HG03460 (cell line): ENCODE data around the gene TECTA.
"Not testable (repeated sequence)": the region's sequence is repeated elsewhere in the genome, so short reads cannot be mapped to it uniquely, and the experiment has no call there.

Source experiments
- ATAC-seq: cut with Tn5 transposase; IDR thresholded peaks from one replicate; pipeline ENCODE4 v1.9.1; 2021; ENCODE audit not compliant: unreplicated experiment

Gene TECTA

DNA sequence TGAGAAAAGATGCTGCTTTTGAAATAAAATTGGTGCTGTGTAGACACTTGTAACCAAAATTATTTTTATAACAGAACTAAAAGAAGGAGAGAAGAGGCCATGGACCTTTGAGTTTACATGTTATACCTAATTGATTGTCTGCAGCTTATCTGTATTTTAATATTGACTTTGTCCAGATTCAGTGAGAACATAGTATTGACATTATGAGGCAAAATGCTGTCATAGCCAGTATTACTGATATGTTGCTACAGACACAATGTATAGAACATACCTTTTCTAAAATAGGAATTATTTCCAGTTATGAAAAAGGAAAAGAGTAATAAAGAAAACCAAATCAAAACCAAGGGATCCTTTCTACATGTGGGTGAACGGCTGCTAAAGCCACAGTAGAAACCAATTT lies 11.5 kb upstream of the TECTA start:
- no peak for ATAC-seq

DNA sequence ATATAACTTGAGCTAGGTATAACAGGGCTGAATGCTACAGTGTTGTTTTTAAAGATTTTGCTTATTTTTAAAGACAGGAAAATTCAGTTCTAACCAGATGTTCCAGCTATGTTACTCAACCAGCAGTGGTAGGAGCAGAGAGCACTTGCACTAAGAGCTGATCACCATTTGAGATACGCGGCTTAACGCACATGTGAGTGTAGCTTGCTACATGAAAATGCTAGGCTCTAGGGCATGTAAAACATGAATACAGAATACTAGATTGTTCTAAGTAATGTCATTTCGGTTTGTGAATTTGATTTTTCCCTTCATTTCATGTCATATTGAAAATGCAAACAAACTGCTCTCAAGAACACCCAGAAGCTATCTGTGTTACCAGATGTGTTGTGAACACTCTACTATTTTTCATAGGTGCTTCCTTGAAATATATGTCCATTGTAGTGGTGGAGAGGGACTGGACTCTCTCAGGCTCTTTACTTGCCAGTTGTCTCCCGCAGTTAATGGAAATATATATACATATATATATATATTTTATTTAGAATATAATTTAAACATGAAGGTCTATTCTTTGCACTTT lies 10.8 kb upstream of the TECTA start:
- no peak for ATAC-seq

DNA sequence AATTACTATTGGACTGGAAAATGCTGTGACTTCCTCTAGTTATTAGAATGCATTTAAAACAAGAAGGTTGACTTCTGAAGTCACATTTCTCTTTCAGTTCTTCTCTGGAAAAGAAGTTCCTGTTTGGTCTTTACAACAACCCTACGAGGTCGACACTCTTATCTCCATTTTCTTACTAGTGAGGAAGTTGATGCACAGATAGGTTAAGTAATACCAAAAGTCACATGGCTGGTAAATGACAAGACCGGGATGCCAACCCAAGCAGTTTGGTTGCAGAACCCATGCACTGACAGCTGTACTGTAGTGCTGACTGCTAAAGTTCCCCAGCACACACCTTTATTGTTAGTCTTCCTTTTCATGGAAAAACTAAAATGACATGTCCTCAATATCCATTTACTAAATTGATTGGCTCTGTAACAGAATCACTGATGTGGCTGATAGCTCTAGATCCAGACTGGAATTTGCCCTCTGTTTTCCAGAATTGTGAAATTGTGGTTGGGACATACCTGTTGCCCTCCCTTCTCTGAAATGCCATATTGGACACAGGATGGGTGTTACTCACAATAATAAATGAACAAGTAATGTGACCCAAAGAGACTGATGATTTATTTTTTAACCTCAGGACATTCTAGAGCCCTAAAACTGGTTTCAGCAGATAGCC lies 9.4 kb upstream of the TECTA start:
- no peak for ATAC-seq

DNA sequence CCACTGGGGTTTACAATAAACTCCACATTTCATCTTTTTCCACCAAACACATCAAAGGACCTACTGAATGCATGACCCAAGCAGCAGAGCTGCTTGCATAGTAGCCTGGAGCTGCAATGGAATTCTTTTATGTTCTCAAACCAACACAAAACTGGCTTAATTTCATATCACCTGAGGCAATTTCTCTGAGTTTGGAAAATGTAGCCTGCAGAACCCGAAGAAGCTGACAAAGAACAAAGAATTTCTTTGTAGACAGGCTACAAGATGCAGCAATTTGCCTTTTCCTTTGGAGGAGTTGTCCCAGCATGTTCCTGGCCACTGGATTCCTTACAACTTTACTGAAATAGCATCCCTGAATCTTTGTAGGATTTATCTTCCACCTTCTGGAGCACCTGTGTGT lies 5.5 kb upstream of the TECTA start:
- no peak for ATAC-seq

DNA sequence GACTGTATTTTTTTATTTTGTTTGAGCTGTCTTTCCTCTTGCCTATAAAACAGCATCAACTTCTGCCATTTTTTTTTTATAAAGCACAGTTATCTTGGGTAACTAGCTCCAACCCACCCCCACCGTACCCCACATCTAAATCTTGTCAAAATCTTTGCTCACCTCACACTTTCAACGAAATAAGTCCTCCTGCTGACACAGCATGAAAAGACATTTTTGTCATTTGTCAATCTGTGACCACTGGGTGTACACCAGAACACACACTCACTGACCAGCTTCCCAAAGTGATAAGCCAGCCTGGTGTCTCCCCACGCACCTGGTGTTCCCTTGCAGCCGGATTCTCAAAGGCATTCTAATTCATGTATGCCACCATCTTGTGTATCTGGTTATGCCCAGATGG lies 1.7 kb upstream of the TECTA start:
- ATAC-seq = no peak

DNA sequence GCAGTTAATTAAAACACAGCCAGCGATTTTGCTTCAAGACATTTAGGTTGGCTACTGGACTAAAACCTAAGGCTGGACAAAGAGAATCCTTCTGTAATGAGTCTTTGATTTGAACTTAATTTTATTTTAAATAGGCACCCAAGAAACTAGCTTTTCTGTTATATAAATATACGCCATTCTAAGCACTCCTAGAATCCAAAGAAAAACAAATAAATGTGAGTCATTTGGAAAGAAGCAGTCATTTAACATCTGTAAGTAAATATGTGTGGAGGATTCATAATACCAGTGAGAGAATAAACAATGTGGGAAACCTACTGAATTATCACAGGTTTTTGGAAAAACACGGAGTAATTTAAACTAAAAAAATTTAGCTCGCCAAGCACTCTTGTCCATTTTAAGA lies 1.2 kb upstream of the TECTA start:
- ATAC-seq = no peak

DNA sequence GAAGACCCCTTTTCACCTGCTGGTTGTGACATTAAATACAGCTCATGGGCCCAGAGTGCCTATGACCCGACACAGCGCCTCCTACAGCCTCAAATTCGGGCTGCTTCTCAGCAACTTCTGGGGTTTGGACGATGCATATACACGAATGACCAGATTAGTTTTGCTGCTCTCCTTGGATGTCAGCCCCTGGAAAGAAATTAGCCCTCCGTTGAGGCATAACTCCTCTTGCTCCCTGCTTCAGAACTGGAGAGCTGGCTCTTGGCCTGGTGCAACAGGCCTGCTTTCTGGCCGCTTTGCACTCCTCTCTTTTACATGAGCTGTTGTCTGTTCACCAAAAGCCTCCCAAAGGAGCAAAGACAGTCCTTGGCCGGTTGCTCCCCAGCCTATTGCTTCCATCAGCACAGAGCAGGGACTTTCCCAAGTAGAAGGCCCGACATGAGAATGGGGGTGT lies 3.3 kb downstream of the TECTA start:
- ATAC-seq = no peak

DNA sequence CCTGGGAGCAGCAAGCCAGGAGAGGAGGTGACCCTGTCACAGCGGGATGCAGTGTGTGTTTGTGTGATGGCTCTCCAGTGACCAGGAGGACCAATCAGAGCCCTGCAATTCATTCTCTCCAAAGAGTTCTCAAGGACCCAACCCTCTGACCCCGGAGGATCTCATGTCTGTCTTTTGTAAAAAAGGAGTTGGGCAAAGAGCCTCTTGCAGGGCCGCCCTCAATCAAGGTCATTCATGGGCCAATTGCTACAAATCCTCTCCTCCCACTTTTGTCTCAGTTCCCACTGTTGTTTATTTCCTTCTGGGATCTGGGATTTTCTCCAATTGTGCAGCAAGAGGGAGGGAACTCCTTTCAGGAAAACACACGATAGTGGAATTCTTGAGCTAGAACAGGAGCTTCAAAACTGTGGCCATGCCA lies 4.0 kb downstream of the TECTA start:
- no peak for ATAC-seq

DNA sequence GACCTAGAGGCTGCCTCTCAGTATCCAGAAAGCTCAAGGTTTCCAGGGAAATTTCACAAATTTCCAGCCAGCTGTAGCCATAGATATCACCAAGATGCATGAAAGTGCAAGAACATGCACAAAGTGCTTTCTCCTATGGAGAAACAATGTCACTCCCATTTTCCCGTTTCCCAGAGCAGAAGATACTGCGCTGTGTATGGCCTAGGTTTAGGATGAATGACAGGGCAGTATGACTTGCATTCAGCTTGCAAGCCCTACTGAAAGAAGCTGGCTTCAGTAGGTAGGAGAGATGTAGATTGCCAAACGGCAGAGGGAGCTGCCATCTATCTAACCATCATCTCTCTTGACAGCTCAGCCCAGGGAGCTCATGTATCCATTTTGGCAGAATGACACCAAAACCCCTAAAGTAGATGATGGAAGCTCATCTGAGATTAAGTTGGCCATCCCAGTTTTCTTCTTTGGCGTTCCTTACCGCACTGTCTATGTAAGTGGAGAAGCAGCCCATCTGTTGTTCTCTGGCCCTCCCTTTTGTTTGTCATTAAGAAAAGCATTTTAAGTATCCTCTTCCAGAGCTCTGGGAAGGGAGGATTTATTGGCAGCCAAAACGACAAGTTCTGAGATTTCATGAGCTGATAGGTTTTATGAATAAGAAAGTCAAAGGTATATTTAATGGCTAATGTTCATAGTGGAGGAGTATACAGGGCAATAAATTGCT lies 4.6 kb downstream of the TECTA start:
- ATAC-seq = no peak

DNA sequence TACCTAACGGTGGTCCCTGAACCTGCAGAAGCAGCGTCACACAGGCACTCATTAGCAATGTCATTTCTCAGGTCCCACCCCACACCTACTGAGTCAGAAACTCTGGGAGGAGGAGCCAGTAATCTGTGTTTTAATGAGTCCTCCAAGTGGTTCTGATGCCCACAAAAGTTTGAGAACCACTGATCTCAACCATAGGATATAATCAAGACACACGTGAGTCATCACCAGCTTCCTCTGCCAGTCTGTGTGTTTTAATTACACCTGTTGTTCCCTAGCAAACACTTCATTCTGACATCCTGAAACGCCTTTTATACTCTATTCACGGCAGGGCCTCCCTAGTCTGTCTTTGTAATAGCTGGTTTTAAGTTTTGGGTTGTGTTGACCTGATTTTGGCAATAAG lies 5.8 kb downstream of the TECTA start:
- no peak for ATAC-seq

DNA sequence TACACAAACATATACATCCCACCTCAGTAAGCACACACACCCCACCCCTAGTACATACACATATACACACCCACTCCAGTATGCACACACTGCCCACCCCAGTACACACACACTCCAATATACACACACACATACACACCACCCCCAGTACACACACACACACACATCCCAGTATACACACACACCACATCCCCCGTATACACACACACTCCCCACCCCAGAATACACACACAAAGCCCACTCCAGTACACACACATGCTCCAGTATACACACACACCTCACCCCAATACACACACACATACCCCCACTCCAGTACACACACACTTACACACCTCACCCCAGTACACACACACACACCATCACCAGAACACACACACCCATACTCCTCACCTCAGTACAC lies 7.4 kb downstream of the TECTA start:
- ATAC-seq = no peak

DNA sequence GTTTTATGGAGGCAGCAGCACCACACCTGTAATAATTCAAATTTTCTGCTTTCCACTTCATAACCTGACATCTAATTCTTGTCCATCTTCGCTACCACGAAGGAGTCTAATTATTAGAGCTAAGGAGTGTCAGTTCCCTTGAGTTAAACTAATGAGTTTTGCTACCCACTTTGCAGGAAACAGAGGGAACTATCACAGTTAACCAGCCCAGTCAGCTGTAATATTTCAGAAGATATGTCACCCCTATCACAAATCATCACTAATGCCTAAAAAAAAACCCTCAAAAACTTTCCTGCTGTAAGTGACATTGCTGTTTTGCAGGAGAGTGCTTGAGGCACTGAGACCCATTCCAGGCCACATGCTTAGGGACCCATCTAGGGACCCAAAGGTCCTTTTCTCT lies 8.4 kb downstream of the TECTA start:
- ATAC-seq = no peak

DNA sequence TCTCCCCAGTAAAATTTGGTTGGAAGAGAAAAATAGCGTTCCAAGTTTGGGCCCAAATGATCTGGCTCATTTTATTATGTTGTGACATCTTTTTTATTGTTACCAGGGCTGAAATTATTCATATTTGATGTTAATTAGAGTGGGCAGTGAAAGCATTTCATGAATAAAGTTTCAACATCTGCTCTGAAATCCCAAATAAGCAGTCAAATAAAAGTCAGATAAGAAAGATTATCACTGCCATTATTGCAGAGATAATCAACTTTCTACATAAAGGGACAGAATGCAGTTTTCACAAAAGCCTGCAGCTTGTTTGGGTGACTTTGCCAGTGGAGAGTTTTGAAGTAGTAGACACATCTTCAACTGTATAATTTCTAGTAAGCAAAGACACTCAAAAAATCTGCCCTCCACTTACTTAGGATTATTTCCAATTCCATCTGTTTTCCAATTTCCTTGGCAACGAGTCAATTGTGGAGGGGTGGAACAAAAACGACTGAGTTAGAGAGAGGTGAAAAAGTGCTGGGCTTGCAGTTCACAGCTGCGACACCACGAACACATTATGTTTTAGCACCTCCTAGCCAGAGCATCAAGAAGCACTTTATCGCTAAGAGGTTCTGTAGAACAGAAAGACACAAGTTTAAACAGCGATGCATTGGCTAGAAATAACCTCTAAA lies 9.0 kb downstream of the TECTA start:
- no peak for ATAC-seq

DNA sequence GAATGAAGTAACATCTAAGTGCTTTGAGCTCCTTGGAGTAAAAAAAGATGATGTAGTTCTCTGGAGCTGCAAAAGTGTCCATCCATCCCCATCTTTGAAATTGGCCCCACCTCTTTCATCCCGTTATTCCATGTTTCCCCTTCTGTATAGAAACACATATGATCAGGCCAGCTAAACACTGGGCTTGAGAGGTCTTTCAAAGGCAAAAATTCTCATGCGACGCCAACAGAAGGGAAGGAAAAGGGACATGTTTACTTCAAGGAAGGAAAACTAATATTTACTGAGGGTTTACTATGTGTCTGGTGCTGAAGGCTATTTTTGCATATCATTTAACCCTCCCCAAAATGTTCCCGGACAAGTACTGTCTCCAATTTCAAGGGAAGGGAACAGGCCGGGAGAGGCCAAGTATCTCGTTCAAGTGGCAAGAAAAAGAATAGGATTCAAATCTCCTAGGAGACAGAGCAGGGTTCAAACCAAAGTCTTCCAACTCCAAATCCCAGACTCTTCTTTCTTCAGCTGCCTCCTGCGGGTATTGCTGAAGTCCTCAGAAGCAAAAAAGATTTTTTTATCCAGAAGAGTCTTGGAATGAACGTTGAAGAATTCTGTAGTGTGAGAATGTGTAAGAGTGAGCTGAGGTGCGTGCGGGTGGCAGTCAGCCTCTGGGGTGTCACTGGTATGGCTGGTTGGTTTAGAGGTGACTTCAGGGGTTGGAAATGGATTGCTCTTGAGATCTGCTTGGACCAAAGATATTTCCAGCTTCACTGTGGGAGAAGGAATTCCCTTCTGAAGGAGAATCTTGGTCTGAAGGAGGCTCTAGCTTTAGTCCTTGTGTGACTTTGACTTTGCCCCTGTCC lies 10.1 kb downstream of the TECTA start:
- no peak for ATAC-seq

DNA sequence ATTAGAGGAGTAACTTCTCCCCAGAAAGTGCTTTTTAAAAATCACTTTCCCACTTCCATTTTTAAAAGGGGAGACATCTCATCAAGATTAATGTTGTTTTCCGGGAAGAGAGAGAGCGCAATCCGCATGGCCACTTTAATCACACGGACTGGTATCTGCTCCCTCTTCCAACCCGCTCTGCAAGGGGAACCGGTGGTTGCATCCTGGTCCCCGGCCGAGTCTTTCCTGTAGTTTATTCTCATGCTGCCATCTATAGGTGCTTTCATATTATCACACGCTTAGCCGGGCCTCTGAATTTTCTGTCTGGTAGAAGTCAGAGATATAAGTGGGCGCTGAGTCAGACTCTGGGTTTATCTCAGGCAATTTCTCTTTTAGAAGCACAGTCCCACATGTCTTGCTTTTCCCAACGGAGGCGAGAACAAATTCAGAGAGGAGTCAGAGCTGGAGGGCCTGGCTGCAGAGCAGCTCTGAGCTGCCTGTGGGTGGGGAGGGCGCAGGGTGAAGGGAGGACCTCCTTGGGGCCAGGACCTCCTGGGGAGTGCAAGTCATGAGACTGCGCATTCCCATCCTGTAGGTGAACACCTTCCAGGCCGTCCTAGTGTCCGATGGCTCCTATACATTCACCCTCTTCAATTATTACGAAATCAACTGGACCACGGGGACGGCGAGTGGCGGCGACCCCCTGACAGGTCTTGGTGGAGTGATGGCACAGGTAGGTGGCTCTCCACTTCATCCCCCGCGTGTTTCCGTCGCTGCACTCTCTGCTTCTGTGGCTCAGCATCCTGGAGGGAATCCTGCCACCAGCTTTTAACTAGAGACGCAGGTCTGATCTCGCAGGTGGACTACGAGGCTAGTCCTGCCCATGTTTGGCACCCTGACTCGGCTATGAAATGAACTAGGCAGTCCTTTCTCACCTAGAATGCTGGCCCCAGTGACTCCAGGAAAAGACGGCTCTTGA lies 11.7 kb downstream of the TECTA start:
- ATAC-seq = no peak

DNA sequence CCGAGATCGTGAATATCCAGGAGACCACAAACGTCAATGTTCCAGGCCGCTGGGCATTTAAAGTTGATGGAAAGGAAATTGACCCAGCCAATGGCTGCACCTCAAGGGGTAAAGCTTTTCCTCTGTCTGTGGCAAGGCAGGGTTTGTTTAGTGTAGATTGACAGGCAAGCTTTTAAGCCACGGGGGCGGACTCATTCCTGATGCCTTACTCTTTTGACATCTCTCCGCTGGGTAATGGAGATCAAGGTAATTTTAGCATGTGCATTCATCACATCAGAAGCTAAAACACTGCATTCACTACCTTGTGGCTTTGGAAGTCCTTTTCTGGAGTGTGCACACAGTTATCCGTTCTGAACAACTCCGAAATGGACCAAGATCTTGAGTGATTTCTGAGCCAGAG lies 12.6 kb downstream of the TECTA start:
- no peak for ATAC-seq

DNA sequence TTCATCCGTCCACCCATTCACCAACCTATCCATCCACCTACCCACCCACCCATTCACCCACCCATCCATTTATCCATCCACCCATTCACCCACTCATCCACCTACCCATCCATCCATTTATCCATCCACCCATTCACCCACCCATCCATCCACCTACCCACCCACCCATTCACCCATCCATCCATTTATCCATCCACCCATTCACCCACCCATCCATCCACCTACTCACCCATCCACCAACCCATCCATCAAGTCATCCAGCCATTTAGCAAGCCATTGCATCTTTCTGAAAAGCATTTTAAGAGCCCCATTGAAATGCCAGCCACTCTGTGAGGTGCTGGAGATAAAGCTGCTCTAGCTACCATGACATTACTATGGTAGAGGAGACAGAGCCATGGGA lies 14.0 kb downstream of the TECTA start:
- not testable (repeated sequence) for ATAC-seq

DNA sequence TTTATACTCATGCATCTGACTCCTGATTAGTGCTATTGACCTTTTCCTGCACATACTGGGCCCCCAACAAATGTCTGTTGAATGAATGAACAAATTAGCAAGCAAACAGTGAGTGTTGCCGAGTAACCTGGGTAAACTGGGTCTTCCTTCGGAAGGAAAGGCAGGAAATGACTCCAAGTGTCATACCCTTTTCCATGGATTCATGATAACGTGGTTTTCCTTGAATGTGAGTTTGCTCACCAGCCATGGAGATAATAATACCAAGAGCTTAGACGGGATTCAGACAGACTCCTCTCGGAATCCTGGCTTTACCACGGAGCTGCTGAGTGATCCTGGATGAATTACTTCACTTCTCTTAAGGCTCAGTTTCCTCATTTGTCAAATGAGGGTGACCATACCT lies 16.7 kb downstream of the TECTA start:
- ATAC-seq = no peak

DNA sequence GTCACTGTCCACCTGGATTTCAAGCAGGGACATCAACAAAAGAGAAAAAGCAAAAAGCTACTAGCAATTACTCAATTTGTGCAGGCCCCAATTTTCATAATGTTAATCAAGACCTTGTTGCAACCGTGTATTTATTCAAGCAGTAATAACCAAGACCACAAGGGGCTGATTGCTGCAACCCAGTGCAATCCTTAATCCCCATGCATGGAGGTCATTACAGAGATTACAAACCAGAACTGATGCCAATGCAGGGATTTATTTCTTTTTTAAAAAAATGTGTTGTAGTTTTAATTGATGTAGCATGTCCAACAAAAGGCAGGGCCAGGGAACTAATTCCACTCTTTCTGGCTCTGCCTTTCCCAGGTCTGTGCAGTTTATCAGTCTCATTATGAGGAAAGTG lies 18.4 kb downstream of the TECTA start:
- ATAC-seq = no peak

DNA sequence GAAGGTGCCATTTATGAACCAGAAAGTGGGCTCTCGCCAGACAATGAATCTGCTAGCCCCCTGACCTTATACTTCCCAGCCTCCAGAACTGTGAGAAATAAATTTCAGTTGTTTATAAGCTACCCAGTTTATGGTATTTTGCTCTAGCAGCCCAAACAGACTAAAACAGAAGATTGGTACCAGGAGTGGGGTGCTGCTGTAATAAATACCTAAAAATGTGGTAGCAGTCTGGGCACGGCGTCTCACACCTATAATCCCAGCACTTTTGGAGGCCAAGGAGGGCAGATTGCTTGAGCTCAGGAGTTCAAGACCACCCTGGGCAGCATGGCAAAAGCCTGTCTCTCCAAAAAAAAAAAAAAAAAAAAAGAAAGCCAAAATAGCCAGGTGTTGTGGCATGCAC lies 21.3 kb downstream of the TECTA start:
- ATAC-seq = no peak
